H9 (cell line): Measurements from ENCODE around the gene PTDSS2. TPM values are rescaled to one million over a fixed set of nuclear protein-coding genes. Genes with fewer than 3 reads are reported as not detected.

Experiments
- DNase-seq: peaks from one replicate; pipeline ENCODE4 v3.0.0-alpha.2; 2017
- H2AFZ ChIP-seq: one replicate; pipeline ENCODE4 v1.6.1; 2013; ENCODE audit warnings: mild to moderate bottlenecking, low read length, control low read depth, moderate library complexity
- H2AK5ac ChIP-seq: 2 replicates; pipeline ENCODE4 v1.6.1; 2013; ENCODE audit warnings: low read length, control low read depth, mixed read lengths; ENCODE audit not compliant: insufficient read length
- H2BK120ac ChIP-seq: one replicate; pipeline ENCODE4 v1.6.1; 2013; ENCODE audit warnings: low read depth, mild to moderate bottlenecking, low read length, control low read depth, inconsistent platforms; ENCODE audit not compliant: poor library complexity, severe bottlenecking
- H2BK12ac ChIP-seq: 2 replicates; pipeline ENCODE4 v1.6.1; 2013; ENCODE audit warnings: low read length, control low read depth, mixed read lengths, low read depth; ENCODE audit not compliant: insufficient read length
- H2BK15ac ChIP-seq: 2 replicates; pipeline ENCODE4 v1.6.1; 2013; ENCODE audit warnings: low read depth, low read length, control low read depth
- H2BK20ac ChIP-seq: one replicate; pipeline ENCODE4 v1.6.1; 2013; ENCODE audit warnings: low read depth, mild to moderate bottlenecking, low read length, control low read depth, inconsistent platforms; ENCODE audit not compliant: poor library complexity, severe bottlenecking
- H2BK5ac ChIP-seq: 2 replicates; pipeline ENCODE4 v1.6.1; 2013; ENCODE audit warnings: low read length, control low read depth, mixed read lengths; ENCODE audit not compliant: insufficient read length
- H3K14ac ChIP-seq: 2 replicates; pipeline ENCODE4 v1.6.1; 2013; ENCODE audit warnings: low read length, control low read depth; ENCODE audit not compliant: insufficient read depth
- H3K18ac ChIP-seq: 2 replicates; pipeline ENCODE4 v1.6.1; 2013; ENCODE audit warnings: low read depth, mild to moderate bottlenecking, mixed read lengths, low read length, control low read depth; ENCODE audit not compliant: insufficient read length
- H3K23ac ChIP-seq: 2 replicates; pipeline ENCODE4 v1.6.1; 2013; ENCODE audit warnings: low read length, control low read depth, mixed read lengths, low read depth; ENCODE audit not compliant: insufficient read length
- H3K23me2 ChIP-seq: 2 replicates; pipeline ENCODE4 v1.6.1; 2013; ENCODE audit warnings: low read depth, mild to moderate bottlenecking, mixed read lengths, low read length, control low read depth; ENCODE audit not compliant: insufficient read length, poor library complexity, severe bottlenecking
- H3K27ac ChIP-seq: 2 replicates; pipeline ENCODE4 v1.5.1; 2013; ENCODE audit warnings: low read length, control low read depth, mixed read lengths, low read depth; ENCODE audit not compliant: insufficient read length
- H3K27me3 ChIP-seq: 2 replicates; pipeline ENCODE4 v1.6.1; 2013; ENCODE audit warnings: low read length, control low read depth, inconsistent platforms; ENCODE audit not compliant: insufficient read depth
- H3K4ac ChIP-seq: 2 replicates; pipeline ENCODE4 v1.6.1; 2013; ENCODE audit warnings: low read depth, mild to moderate bottlenecking, control low read depth, inconsistent platforms, low read length, moderate library complexity
- H3K4me1 ChIP-seq: 2 replicates; pipeline ENCODE4 v1.6.1; 2013; ENCODE audit warnings: low read length, control low read depth, inconsistent platforms; ENCODE audit not compliant: insufficient read depth
- H3K4me2 ChIP-seq: 2 replicates; pipeline ENCODE4 v1.6.1; 2013; ENCODE audit warnings: low read length, control low read depth, mixed read lengths; ENCODE audit not compliant: insufficient read length, insufficient read depth
- H3K56ac ChIP-seq: 2 replicates; pipeline ENCODE4 v1.6.1; 2013; ENCODE audit warnings: low read depth, mild to moderate bottlenecking, mixed read lengths, low read length, control low read depth; ENCODE audit not compliant: insufficient read length
- H3K79me1 ChIP-seq: 2 replicates; pipeline ENCODE4 v1.6.1; 2013; ENCODE audit warnings: low read depth, mild to moderate bottlenecking, moderate library complexity, low read length, control low read depth, inconsistent platforms; ENCODE audit not compliant: insufficient read depth, poor library complexity, severe bottlenecking
- H3K79me2 ChIP-seq: 2 replicates; pipeline ENCODE4 v1.6.1; 2013; ENCODE audit warnings: low read length, control low read depth, inconsistent platforms; ENCODE audit not compliant: insufficient read depth
- H3K9ac ChIP-seq: 2 replicates; pipeline ENCODE4 v1.6.1; 2013; ENCODE audit warnings: low read length, control low read depth, mixed read lengths; ENCODE audit not compliant: insufficient read length; ENCODE audit errors: extremely low read depth
- H3K9me3 ChIP-seq: one replicate; pipeline ENCODE4 v1.6.1; 2013; ENCODE audit warnings: low read depth, low read length, inconsistent platforms; ENCODE audit not compliant: control insufficient read depth
- H3T11ph ChIP-seq: one replicate; pipeline ENCODE4 v1.6.1; 2013; ENCODE audit warnings: mild to moderate bottlenecking, low read length, control low read depth, inconsistent platforms
- H4K20me1 ChIP-seq: one replicate; pipeline ENCODE4 v1.6.1; 2013; ENCODE audit not compliant: control insufficient read depth, insufficient read length, insufficient read depth
- H4K5ac ChIP-seq: 2 replicates; pipeline ENCODE4 v1.6.1; 2013; ENCODE audit warnings: low read depth, mild to moderate bottlenecking, mixed read lengths, low read length, control low read depth; ENCODE audit not compliant: insufficient read length
- H4K8ac ChIP-seq: replicated peaks from 2 replicates; pipeline ENCODE4 v1.6.1; 2013; ENCODE audit warnings: low read length, control low read depth, mixed read lengths, low read depth; ENCODE audit not compliant: insufficient read length
- H4K91ac ChIP-seq: 2 replicates; pipeline ENCODE4 v1.6.1; 2013; ENCODE audit warnings: low read depth, mild to moderate bottlenecking, moderate library complexity, mixed read lengths, low read length, control low read depth; ENCODE audit not compliant: insufficient read length
- H3K27ac Mint-ChIP-seq, 3 experiments: 2 replicates in 2 of 3; 3 replicates in 1 of 3; pipeline ENCODE4 v1.8.0; 2020 to 2021; ENCODE audit warnings: mixed read lengths in 3 of 3, mild to moderate bottlenecking in 1 of 3, moderate library complexity in 1 of 3
- H3K27me3 Mint-ChIP-seq: 2 replicates; pipeline ENCODE4 v1.8.0; 2021; ENCODE audit warnings: low read depth, mild to moderate bottlenecking, moderate library complexity, mixed read lengths
- H3K36me3 Mint-ChIP-seq, 3 experiments: 2 replicates in 2 of 3; 3 replicates in 1 of 3; pipeline ENCODE4 v1.8.0; 2020 to 2021; ENCODE audit warnings: low read depth in 3 of 3, mixed read lengths in 3 of 3; ENCODE audit not compliant: insufficient read depth in 1 of 3
- H3K4me1 Mint-ChIP-seq, 2 experiments: 2 replicates each; pipeline ENCODE4 v1.8.0; 2020; ENCODE audit warnings: mixed read lengths in 2 of 2
- H3K4me3 Mint-ChIP-seq, 2 experiments: 2 replicates in 1 of 2; 3 replicates in 1 of 2; pipeline ENCODE4 v1.8.0; 2020 to 2021; ENCODE audit warnings: mild to moderate bottlenecking in 2 of 2, mixed read lengths in 2 of 2, moderate library complexity in 1 of 2
- H3K9me3 Mint-ChIP-seq, 2 experiments: 2 replicates in 1 of 2; 3 replicates in 1 of 2; pipeline ENCODE4 v1.8.0; 2020; ENCODE audit warnings: mild to moderate bottlenecking in 2 of 2, mixed read lengths in 2 of 2, moderate library complexity in 1 of 2
- WGBS: extraction: QIAGEN DNeasy Blood & Tissue Kit; methylation state at CpG from one replicate; pipeline ENCODE4 v1.1.7; 2013; ENCODE audit warnings: missing lambda C conversion rate, low lambda C conversion rate, mixed read lengths; ENCODE audit not compliant: insufficient read length; ENCODE audit errors: extremely low coverage; 5-methylcytosine and 5-hydroxymethylcytosine counted together
- total RNA-seq: library from RNA; stranded (reverse); gene quantifications from 2 replicates; pipeline ENCODE4 v1.2.1, GENCODE V29; 2021
- TF ChIP-seq, protein P1 (sequence below): fragments of 200-600 bp; sonication (generic); conservative IDR thresholded peaks from 3 replicates; pipeline ENCODE4 v1.8.0; 2021; ENCODE audit warnings: antibody characterized with exemption, mild to moderate bottlenecking

The PTDSS2 gene
- total RNA-seq, 1 experiment from 2014 or later = 55.3 TPM

DNA sequence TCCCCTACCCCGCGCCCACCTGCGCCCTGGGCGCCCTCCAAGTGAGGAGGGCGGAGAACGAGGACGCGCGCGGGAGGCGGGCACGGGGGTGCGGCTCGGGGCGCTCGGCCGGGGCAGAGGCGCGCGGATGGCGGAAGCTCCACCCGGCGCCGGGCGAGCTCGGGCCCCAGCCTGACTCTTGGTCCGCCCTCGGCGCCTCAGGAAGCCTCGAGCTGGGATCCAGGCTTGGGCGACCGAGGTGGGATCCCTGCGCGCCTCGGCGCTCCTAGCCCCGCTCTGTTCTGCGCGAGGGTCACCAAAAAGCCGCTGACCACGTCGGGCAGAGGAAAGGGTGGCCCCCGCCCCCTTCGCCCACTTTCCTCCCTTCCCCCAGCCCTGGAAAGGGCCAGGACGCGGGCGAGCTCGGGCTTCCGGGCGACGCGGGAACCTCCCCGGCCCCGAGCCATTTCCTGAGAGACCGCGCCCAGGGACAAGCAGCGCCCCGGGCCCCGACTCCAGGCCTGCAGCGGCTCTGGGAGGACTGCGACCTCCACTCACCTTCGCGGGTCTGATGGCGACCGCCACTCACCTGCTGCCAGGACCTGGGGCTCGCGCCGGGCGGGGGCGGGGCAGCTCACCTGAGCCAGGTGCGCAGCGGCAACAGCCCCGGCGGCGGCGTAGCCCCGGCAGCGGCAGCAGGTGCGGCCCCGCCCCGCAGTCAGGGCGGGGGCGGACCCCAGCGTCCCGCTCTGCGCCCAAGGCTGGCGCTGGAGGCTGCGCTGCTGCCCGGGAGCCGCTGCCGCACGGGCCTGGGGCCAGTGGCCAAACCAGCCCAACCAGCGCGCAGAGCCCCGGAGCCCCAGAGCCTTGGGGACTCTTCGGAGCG lies 33.1 kb upstream of the PTDSS2 start:
- Histone ChIP-seq H4K8ac (no peak overlapping the region), H2AK5ac (no peak overlapping the region), H3K4me2 (peak overlapping the region; percentile 33), H3K14ac (peak overlapping the region; percentile 69), H2BK120ac (no peak overlapping the region), H3K18ac (peak overlapping the region; percentile 69), H3K79me1 (no peaks in the 10 kb centered on the region), H3K23me2 (peaks cover 10% of the 10 kb centered on the region), H4K5ac (no peak overlapping the region), H3K23ac (no peak overlapping the region), H2AFZ (no peak overlapping the region), H2BK15ac (no peak overlapping the region), H3K9me3 (no peaks in the 10 kb centered on the region), H3K27ac (no peak overlapping the region), H3K4ac (no peak overlapping the region), H3K79me2 (no peaks in the 10 kb centered on the region; the same call in 1 of the 2 replicates), H3K4me1 (peaks cover 2% of the 10 kb centered on the region; the same call in 1 of the 2 replicates), H2BK5ac (no peak overlapping the region), H3K27me3 (no peaks in the 10 kb centered on the region; the same call in 1 of the 2 replicates), H3K9ac (no peak overlapping the region), H3K56ac (no peak overlapping the region), H3T11ph (no peak overlapping the region), H2BK12ac (no peak overlapping the region), H2BK20ac (no peak overlapping the region), H4K91ac (no peak overlapping the region), H4K20me1 (peaks cover 8% of the 10 kb centered on the region)
- H3K4me1 Mint-ChIP-seq = peaks cover 17 to 26% of the 10 kb centered on the region in 2 experiments
- H3K36me3 Mint-ChIP-seq = no peaks in the 10 kb centered on the region; a peak in 1 of 7 replicates
- TF ChIP-seq, protein P1, sequence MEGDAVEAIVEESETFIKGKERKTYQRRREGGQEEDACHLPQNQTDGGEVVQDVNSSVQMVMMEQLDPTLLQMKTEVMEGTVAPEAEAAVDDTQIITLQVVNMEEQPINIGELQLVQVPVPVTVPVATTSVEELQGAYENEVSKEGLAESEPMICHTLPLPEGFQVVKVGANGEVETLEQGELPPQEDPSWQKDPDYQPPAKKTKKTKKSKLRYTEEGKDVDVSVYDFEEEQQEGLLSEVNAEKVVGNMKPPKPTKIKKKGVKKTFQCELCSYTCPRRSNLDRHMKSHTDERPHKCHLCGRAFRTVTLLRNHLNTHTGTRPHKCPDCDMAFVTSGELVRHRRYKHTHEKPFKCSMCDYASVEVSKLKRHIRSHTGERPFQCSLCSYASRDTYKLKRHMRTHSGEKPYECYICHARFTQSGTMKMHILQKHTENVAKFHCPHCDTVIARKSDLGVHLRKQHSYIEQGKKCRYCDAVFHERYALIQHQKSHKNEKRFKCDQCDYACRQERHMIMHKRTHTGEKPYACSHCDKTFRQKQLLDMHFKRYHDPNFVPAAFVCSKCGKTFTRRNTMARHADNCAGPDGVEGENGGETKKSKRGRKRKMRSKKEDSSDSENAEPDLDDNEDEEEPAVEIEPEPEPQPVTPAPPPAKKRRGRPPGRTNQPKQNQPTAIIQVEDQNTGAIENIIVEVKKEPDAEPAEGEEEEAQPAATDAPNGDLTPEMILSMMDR = no peak
- no peak overlapping the region for H3K27ac Mint-ChIP-seq
- peak overlapping the region; percentile 75 to 79 for H3K4me3 Mint-ChIP-seq
- H3K9me3 Mint-ChIP-seq = no peaks in the 10 kb centered on the region; a peak in 1 of 5 replicates
- no CpG with 5 or more reads among the region's 97 CpGs for WGBS
- H3K27me3 Mint-ChIP-seq = peaks cover 20% of the 10 kb centered on the region
- peak; percentile 89 for DNase-seq
